MCF 10A (cell line): ENCODE results near the gene ALDH3B2. TPM values are rescaled to one million over a fixed set of nuclear protein-coding genes. Genes with fewer than 3 reads are reported as not detected.

ENCODE experiments used
- BruUV-seq: library from RNA; stranded (reverse); fragments of 400-500 nt; replicated peaks from 2 replicates; lab custom pipeline; 2021; lab: Mats Ljungman, UMichigan
- CTCF ChIA-PET: fragments of 300-600 bp; sonication (Branson Sonifier 250); formaldehyde crosslinking; extraction: SDS; loops from one replicate; lab custom pipeline; 2021; ENCODE audit warnings: antibody characterized with exemption, inconsistent platforms; lab: Yijun Ruan, JAX
- POLR2A ChIA-PET: fragments of 300-600, 350-650 bp; sonication (Branson Sonifier 250); formaldehyde crosslinking; extraction: SDS; loops from one replicate; lab custom pipeline; 2020; ENCODE audit warnings: antibody characterized with exemption, inconsistent platforms; lab: Yijun Ruan, JAX
- DNase-seq: peaks from one replicate; pipeline ENCODE4 v3.0.0-alpha.2; 2018; ENCODE audit not compliant: unreplicated experiment
- H3K27ac Mint-ChIP-seq: one replicate; pipeline ENCODE4 v1.8.0; 2022; ENCODE audit warnings: mild to moderate bottlenecking, low read depth, mixed read lengths; ENCODE audit not compliant: unreplicated experiment
- H3K27me3 Mint-ChIP-seq: one replicate; pipeline ENCODE4 v1.8.0; 2022; ENCODE audit warnings: mixed read lengths; ENCODE audit not compliant: insufficient read depth, unreplicated experiment
- H3K36me3 Mint-ChIP-seq: one replicate; pipeline ENCODE4 v1.8.0; 2022; ENCODE audit warnings: mild to moderate bottlenecking, moderate library complexity, mixed read lengths; ENCODE audit not compliant: insufficient read depth, unreplicated experiment
- H3K4me1 Mint-ChIP-seq: one replicate; pipeline ENCODE4 v1.8.0; 2022; ENCODE audit warnings: mixed read lengths; ENCODE audit not compliant: insufficient read depth, unreplicated experiment
- H3K4me3 Mint-ChIP-seq: one replicate; pipeline ENCODE4 v1.8.0; 2022; ENCODE audit warnings: mild to moderate bottlenecking, moderate library complexity, mixed read lengths; ENCODE audit not compliant: unreplicated experiment
- H3K9me3 Mint-ChIP-seq: one replicate; pipeline ENCODE4 v1.8.0; 2022; ENCODE audit warnings: mixed read lengths; ENCODE audit not compliant: unreplicated experiment
- intact Hi-C: fragments of 100-400 bp; cut with micrococcal nuclease; formaldehyde crosslinking; loops from 2 replicates; pipeline ENCODE4 v1.14.1; 2022
- total RNA-seq: library from RNA; stranded (reverse); gene quantifications from 2 replicates; pipeline ENCODE4 v1.2.3, GENCODE V29; 2022
- TF ChIP-seq, protein P1 (sequence below): fragments of 200-600 bp; IDR thresholded peaks from one replicate; pipeline ENCODE4 v1.8.0; 2022; ENCODE audit warnings: antibody characterized with exemption, mild to moderate bottlenecking; ENCODE audit not compliant: unreplicated experiment

The ALDH3B2 gene
- total RNA-seq, 1 experiment from 2014 or later: not detected

DNA sequence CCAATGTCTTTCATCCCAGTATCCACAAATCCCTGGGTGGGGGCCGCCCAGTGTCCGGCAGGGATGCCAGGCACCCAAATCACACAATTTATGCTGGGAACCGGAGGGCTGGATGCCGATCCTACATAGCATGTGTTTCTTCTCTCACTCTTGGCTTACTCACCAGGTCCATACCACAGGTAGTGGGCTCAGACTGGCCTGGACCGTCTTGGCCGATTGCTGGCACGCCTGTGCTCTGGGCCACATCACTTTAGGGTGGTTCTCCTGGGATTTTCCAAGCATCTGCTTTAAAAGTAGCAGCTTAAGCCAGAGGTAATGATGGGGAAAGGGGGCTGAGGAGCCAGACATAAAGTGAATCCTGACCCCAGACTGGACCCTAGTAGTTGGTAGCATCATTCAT is 22.6 kb upstream of the ALDH3B2 start:
- H3K9me3 Mint-ChIP-seq: peaks cover 6% of the 10 kb centered on the region
- intact Hi-C loops: no loop called here
- H3K36me3 Mint-ChIP-seq: no peaks in the 10 kb centered on the region
- DNase-seq: no peak
- ChIA-PET CTCF (no interaction called here), POLR2A (no interaction called here)
- no peak overlapping the region for H3K27ac Mint-ChIP-seq
- no peak overlapping the region for H3K4me3 Mint-ChIP-seq
- no peaks in the 10 kb centered on the region for H3K27me3 Mint-ChIP-seq
- BruUV-seq: no TSS peak
- TF ChIP-seq, protein P1, sequence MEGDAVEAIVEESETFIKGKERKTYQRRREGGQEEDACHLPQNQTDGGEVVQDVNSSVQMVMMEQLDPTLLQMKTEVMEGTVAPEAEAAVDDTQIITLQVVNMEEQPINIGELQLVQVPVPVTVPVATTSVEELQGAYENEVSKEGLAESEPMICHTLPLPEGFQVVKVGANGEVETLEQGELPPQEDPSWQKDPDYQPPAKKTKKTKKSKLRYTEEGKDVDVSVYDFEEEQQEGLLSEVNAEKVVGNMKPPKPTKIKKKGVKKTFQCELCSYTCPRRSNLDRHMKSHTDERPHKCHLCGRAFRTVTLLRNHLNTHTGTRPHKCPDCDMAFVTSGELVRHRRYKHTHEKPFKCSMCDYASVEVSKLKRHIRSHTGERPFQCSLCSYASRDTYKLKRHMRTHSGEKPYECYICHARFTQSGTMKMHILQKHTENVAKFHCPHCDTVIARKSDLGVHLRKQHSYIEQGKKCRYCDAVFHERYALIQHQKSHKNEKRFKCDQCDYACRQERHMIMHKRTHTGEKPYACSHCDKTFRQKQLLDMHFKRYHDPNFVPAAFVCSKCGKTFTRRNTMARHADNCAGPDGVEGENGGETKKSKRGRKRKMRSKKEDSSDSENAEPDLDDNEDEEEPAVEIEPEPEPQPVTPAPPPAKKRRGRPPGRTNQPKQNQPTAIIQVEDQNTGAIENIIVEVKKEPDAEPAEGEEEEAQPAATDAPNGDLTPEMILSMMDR: no peak
- H3K4me1 Mint-ChIP-seq: peaks cover 23% of the 10 kb centered on the region

DNA sequence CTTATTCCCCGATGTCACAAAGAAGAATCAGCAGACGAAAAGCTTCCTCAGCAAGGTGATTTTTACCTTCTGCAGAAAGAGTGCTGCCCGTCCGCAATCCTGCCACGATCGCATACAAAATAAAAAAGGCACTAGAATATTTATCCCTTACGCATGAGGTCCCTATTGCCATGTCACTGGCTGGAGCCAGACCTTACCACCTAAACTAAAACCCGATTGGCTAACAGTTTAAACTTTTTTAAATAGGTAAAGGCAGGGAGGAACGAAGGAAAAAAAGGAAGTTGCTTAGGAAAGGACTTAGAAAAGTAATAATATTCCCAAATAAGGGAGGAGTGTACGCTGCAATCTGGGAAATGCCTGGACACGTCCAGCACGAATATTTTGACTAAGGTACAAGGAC is 21.2 kb upstream of the ALDH3B2 start:
- POLR2A ChIA-PET: no interaction called here
- TF ChIP-seq, protein P1: no peak
- intact Hi-C loops: no loop called here
- Mint-ChIP-seq H3K27me3 (no peaks in the 10 kb centered on the region), H3K36me3 (no peaks in the 10 kb centered on the region), H3K4me3 (no peak overlapping the region), H3K9me3 (no peaks in the 10 kb centered on the region), H3K27ac (no peak overlapping the region), H3K4me1 (peaks cover 15% of the 10 kb centered on the region)
- CTCF ChIA-PET: no interaction called here
- BruUV-seq: no TSS peak
- no peak for DNase-seq

DNA sequence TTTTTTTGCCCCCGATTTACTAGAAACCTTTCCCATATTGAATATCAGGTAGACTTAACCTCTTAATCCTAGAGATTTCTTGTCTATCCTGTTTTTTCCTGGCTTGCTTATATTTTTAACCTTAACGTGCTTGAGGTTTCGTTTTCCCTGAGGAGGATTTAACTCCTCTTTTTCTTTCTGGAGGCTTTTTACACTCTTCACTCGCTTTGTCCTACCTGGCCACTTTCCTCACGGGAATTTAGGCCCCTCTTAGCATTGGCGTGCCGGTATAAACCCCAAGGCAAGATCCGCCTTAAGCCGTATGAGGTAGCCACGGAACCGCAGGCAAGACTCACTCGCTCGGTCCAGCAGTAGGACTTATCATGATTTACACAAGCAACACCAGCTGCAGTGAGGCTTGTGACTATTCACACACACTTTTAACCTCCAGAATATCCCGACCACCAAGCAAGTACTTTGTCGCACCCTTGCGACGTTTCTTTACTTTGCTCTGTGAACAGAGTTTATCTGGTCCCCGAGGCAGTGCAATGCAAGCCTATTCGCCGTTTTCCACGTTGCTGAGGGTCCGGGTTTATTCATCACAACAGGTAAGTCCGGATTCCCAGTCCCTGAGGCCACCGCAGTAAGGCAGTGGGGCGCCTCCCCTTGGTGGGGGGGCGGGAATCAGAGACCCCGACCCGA is 20.6 kb upstream of the ALDH3B2 start:
- Mint-ChIP-seq H3K36me3 (no peaks in the 10 kb centered on the region), H3K4me1 (peaks cover 9% of the 10 kb centered on the region), H3K4me3 (no peak overlapping the region), H3K27ac (no peak overlapping the region), H3K27me3 (no peaks in the 10 kb centered on the region), H3K9me3 (no peaks in the 10 kb centered on the region)
- TF ChIP-seq, protein P1: no peak
- ChIA-PET POLR2A (no interaction called here), CTCF (no interaction called here)
- no TSS peak for BruUV-seq
- DNase-seq: no peak
- intact Hi-C loops: no loop called here

DNA sequence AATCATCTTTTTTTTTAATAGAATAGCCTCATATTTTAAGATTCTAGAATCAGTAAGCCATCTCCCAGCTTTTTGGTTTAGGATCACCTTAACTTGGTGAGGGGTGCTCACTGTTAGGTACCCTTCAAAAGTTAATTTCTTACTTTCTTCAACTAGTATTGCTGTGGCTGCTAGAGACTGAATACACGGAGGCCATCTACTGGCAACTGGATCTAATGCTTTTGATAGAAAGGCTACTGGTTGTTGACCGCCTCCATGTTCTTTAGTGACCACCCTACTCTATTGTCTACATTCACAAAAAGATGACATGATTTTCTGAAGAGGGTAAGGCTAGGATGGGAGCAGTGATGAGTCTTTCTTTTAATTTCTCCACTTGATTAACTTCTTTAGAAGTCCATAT is 16.7 kb upstream of the ALDH3B2 start:
- DNase-seq: no peak

More for the DNA sequence above, 16.7 kb upstream of the ALDH3B2 start:
- no peaks in the 10 kb centered on the region for H3K4me1 Mint-ChIP-seq
- intact Hi-C loops: no loop called here
- no peak overlapping the region for H3K4me3 Mint-ChIP-seq
- H3K27ac Mint-ChIP-seq: no peak overlapping the region
- ChIA-PET CTCF (interaction anchor here (0.7 to 1.5 kb wide), 7 partner anchors 9 to 63 kb away, joined by 3 to 4 read pairs (median 3); partner anchors contain the start of gene TBX10), POLR2A (interaction anchor here (1.0 kb wide), 1 partner anchor 11 kb away, joined by 3 read pairs; no protein-coding TSS in a partner anchor)
- no TSS peak for BruUV-seq
- TF ChIP-seq, protein P1: peak; percentile 11
- no peaks in the 10 kb centered on the region for H3K9me3 Mint-ChIP-seq
- no peaks in the 10 kb centered on the region for H3K27me3 Mint-ChIP-seq
- H3K36me3 Mint-ChIP-seq: no peaks in the 10 kb centered on the region
